ENCODE data around the gene PRMT2.

DNA sequence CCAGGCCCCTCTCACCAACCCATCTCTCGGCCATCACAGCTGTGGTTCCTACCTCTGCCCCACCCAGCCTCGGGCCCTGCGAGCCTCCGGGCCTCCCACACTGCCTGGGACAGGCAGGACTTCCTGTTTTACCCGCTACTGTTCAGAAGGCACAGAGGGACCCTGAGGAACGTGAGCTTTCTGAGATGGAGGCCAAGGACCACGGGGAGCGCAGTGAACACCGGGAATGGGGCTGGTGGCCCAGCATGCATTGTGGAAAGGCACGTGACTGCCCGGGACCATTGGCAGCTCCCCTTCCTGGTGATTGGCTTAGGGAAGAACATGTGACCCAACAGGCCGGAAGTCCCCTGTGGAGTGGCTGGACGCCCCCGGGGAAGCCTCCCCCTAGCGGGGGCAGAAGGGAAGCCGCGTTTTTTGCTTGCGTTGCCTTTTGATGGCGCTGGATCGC is 37.6 kb upstream of the PRMT2 start:
- TF ChIP-seq, protein P1, sequence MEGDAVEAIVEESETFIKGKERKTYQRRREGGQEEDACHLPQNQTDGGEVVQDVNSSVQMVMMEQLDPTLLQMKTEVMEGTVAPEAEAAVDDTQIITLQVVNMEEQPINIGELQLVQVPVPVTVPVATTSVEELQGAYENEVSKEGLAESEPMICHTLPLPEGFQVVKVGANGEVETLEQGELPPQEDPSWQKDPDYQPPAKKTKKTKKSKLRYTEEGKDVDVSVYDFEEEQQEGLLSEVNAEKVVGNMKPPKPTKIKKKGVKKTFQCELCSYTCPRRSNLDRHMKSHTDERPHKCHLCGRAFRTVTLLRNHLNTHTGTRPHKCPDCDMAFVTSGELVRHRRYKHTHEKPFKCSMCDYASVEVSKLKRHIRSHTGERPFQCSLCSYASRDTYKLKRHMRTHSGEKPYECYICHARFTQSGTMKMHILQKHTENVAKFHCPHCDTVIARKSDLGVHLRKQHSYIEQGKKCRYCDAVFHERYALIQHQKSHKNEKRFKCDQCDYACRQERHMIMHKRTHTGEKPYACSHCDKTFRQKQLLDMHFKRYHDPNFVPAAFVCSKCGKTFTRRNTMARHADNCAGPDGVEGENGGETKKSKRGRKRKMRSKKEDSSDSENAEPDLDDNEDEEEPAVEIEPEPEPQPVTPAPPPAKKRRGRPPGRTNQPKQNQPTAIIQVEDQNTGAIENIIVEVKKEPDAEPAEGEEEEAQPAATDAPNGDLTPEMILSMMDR (IDR thresholded peaks at IDR 0.05; ENCODE audit: insufficient read depth, low read length, poor library complexity, severe bottlenecking): no peak
- TF ChIP-seq EZH2phosphoT487 (conservative IDR thresholded peaks at IDR 0.05; ENCODE audit: low read length): no peak

Data from SU-DHL-6 (cell line).